ENCODE measurements around the gene NPAS3.

NPAS3 gene

GRCh38 chr14:33412450-33412849, 473.8 kb downstream of the NPAS3 start:
- H3K4me1 Mint-ChIP-seq = no peaks in the 10 kb centered on the region
- ATAC-seq (replicated peaks; ENCODE audit: extremely low read depth, poor library complexity, severe bottlenecking) (no peak), DNase-seq (ENCODE audit: low spot score in 2 of 2) (no peak)
- H3K9me3 Mint-ChIP-seq = peaks cover 14% of the 10 kb centered on the region
- H3K27ac Mint-ChIP-seq (ENCODE audit: low read depth) = no peak overlapping the region
- H3K36me3 Mint-ChIP-seq (ENCODE audit: insufficient read depth) = no peaks in the 10 kb centered on the region
- H3K4me3 Mint-ChIP-seq = no peak overlapping the region
- no peaks in the 10 kb centered on the region for H3K27me3 Mint-ChIP-seq

- no peaks in the 10 kb centered on the region for H3K4me1 Mint-ChIP-seq
- no peak for DNase-seq (ENCODE audit: low spot score in 2 of 2)
- no peaks in the 10 kb centered on the region for H3K36me3 Mint-ChIP-seq (ENCODE audit: insufficient read depth)
- peaks cover 10% of the 10 kb centered on the region for H3K9me3 Mint-ChIP-seq
- H3K4me3 Mint-ChIP-seq = no peak overlapping the region
- ATAC-seq (replicated peaks; ENCODE audit: extremely low read depth, poor library complexity, severe bottlenecking) = no peak
- H3K27me3 Mint-ChIP-seq = no peaks in the 10 kb centered on the region
- H3K27ac Mint-ChIP-seq (ENCODE audit: low read depth) = no peak overlapping the region
Observed at GRCh38 chr14:33413381-33413780, 474.7 kb downstream of the NPAS3 start.

- Mint-ChIP-seq H3K4me1 (no peaks in the 10 kb centered on the region), H3K4me3 (no peak overlapping the region), H3K9me3 (peaks cover 10% of the 10 kb centered on the region), H3K27me3 (no peaks in the 10 kb centered on the region), H3K36me3 (ENCODE audit: insufficient read depth) (no peaks in the 10 kb centered on the region), H3K27ac (ENCODE audit: low read depth) (no peak overlapping the region)
- DNase-seq (ENCODE audit: low spot score in 2 of 2) = no peak
- no peak for ATAC-seq (replicated peaks; ENCODE audit: extremely low read depth, poor library complexity, severe bottlenecking)
Observed at GRCh38 chr14:33414041-33414440, 475.4 kb downstream of the NPAS3 start.

- ATAC-seq (replicated peaks; ENCODE audit: extremely low read depth, poor library complexity, severe bottlenecking) (no peak), DNase-seq (ENCODE audit: low spot score in 2 of 2) (no peak)
- no peaks in the 10 kb centered on the region for H3K27me3 Mint-ChIP-seq
- H3K4me3 Mint-ChIP-seq = no peak overlapping the region
- H3K4me1 Mint-ChIP-seq = no peaks in the 10 kb centered on the region
- H3K36me3 Mint-ChIP-seq (ENCODE audit: insufficient read depth) = no peaks in the 10 kb centered on the region
- H3K27ac Mint-ChIP-seq (ENCODE audit: low read depth) = no peak overlapping the region
- H3K9me3 Mint-ChIP-seq = peaks cover 5% of the 10 kb centered on the region
Observed at GRCh38 chr14:33420051-33420627, 481.5 kb downstream of the NPAS3 start.

GRCh38 chr14:33430414-33431035, 491.8 kb downstream of the NPAS3 start:
- Mint-ChIP-seq H3K4me1 (no peaks in the 10 kb centered on the region), H3K4me3 (no peak overlapping the region), H3K27ac (ENCODE audit: low read depth) (no peak overlapping the region), H3K9me3 (peaks cover 6% of the 10 kb centered on the region), H3K27me3 (no peaks in the 10 kb centered on the region), H3K36me3 (ENCODE audit: insufficient read depth) (no peaks in the 10 kb centered on the region)
- ATAC-seq (replicated peaks; ENCODE audit: extremely low read depth, poor library complexity, severe bottlenecking) (no peak), DNase-seq (ENCODE audit: low spot score in 2 of 2) (no peak)

- H3K36me3 Mint-ChIP-seq (ENCODE audit: insufficient read depth) = no peaks in the 10 kb centered on the region
- ATAC-seq (replicated peaks; ENCODE audit: extremely low read depth, poor library complexity, severe bottlenecking) (no peak), DNase-seq (ENCODE audit: low spot score in 2 of 2) (no peak)
- H3K27ac Mint-ChIP-seq (ENCODE audit: low read depth) = no peak overlapping the region
- H3K9me3 Mint-ChIP-seq = peaks cover 10% of the 10 kb centered on the region
- no peaks in the 10 kb centered on the region for H3K4me1 Mint-ChIP-seq
- H3K4me3 Mint-ChIP-seq = no peak overlapping the region
- H3K27me3 Mint-ChIP-seq = no peaks in the 10 kb centered on the region
Observed at GRCh38 chr14:33432407-33433023, 493.8 kb downstream of the NPAS3 start.

- no peaks in the 10 kb centered on the region for H3K4me1 Mint-ChIP-seq
- no peaks in the 10 kb centered on the region for H3K27me3 Mint-ChIP-seq
- no peak overlapping the region for H3K27ac Mint-ChIP-seq (ENCODE audit: low read depth)
- DNase-seq (ENCODE audit: low spot score in 2 of 2) = no peak
- no peaks in the 10 kb centered on the region for H3K36me3 Mint-ChIP-seq (ENCODE audit: insufficient read depth)
- no peak overlapping the region for H3K4me3 Mint-ChIP-seq
- ATAC-seq (replicated peaks; ENCODE audit: extremely low read depth, poor library complexity, severe bottlenecking) = no peak
- H3K9me3 Mint-ChIP-seq = peaks cover 10% of the 10 kb centered on the region
Observed at GRCh38 chr14:33433396-33433795, 494.7 kb downstream of the NPAS3 start.

- Mint-ChIP-seq H3K27ac (ENCODE audit: low read depth) (no peak overlapping the region), H3K27me3 (no peaks in the 10 kb centered on the region), H3K9me3 (peaks cover 4% of the 10 kb centered on the region), H3K36me3 (ENCODE audit: insufficient read depth) (no peaks in the 10 kb centered on the region), H3K4me3 (no peak overlapping the region), H3K4me1 (no peaks in the 10 kb centered on the region)
- ATAC-seq (replicated peaks; ENCODE audit: extremely low read depth, poor library complexity, severe bottlenecking) = no peak
- no peak for DNase-seq (ENCODE audit: low spot score in 2 of 2)
Observed at GRCh38 chr14:33435911-33436689, 497.4 kb downstream of the NPAS3 start.

GRCh38 chr14:33441633-33442032, 503.0 kb downstream of the NPAS3 start:
- Mint-ChIP-seq H3K36me3 (ENCODE audit: insufficient read depth) (no peaks in the 10 kb centered on the region), H3K27ac (ENCODE audit: low read depth) (no peak overlapping the region), H3K27me3 (no peaks in the 10 kb centered on the region), H3K9me3 (no peaks in the 10 kb centered on the region), H3K4me1 (no peaks in the 10 kb centered on the region), H3K4me3 (no peak overlapping the region)
- DNase-seq (ENCODE audit: low spot score in 2 of 2) (no peak), ATAC-seq (replicated peaks; ENCODE audit: extremely low read depth, poor library complexity, severe bottlenecking) (no peak)

- DNase-seq (ENCODE audit: low spot score in 2 of 2) = no peak
- no peak for ATAC-seq (replicated peaks; ENCODE audit: extremely low read depth, poor library complexity, severe bottlenecking)
- no peaks in the 10 kb centered on the region for H3K36me3 Mint-ChIP-seq (ENCODE audit: insufficient read depth)
- H3K27ac Mint-ChIP-seq (ENCODE audit: low read depth) = no peak overlapping the region
- no peak overlapping the region for H3K4me3 Mint-ChIP-seq
- no peaks in the 10 kb centered on the region for H3K9me3 Mint-ChIP-seq
- no peaks in the 10 kb centered on the region for H3K4me1 Mint-ChIP-seq
- H3K27me3 Mint-ChIP-seq = no peaks in the 10 kb centered on the region
Observed at GRCh38 chr14:33444136-33444535, 505.5 kb downstream of the NPAS3 start.

- no peaks in the 10 kb centered on the region for H3K27me3 Mint-ChIP-seq
- DNase-seq (ENCODE audit: low spot score in 2 of 2) (no peak), ATAC-seq (replicated peaks; ENCODE audit: extremely low read depth, poor library complexity, severe bottlenecking) (no peak)
- peaks cover 1% of the 10 kb centered on the region for H3K4me1 Mint-ChIP-seq
- H3K27ac Mint-ChIP-seq (ENCODE audit: low read depth) = no peak overlapping the region
- H3K36me3 Mint-ChIP-seq (ENCODE audit: insufficient read depth) = no peaks in the 10 kb centered on the region
- H3K4me3 Mint-ChIP-seq = no peak overlapping the region
- H3K9me3 Mint-ChIP-seq = peaks cover under 1% of the 10 kb centered on the region
Observed at GRCh38 chr14:33449268-33449667, 510.6 kb downstream of the NPAS3 start.

- Mint-ChIP-seq H3K36me3 (ENCODE audit: insufficient read depth) (no peaks in the 10 kb centered on the region), H3K9me3 (peaks cover 6% of the 10 kb centered on the region), H3K4me3 (no peak overlapping the region), H3K27ac (ENCODE audit: low read depth) (no peak overlapping the region), H3K4me1 (peaks cover 5% of the 10 kb centered on the region), H3K27me3 (no peaks in the 10 kb centered on the region)
- DNase-seq (ENCODE audit: low spot score in 2 of 2) (no peak), ATAC-seq (replicated peaks; ENCODE audit: extremely low read depth, poor library complexity, severe bottlenecking) (no peak)
Observed at GRCh38 chr14:33449703-33450395, 511.2 kb downstream of the NPAS3 start.

All from central memory CD8-positive, alpha-beta T cell (primary cell).